AG10803 (cell line): ENCODE data around the gene DNAI4.

ENCODE experiments used
- DNase-seq: peaks from one replicate; pipeline ENCODE4 v3.0.0; 2010; ENCODE audit warnings: low read depth
- H3K4me3 ChIP-seq: 2 replicates; pipeline ENCODE4 v1.5.1; 2011; ENCODE audit warnings: mild to moderate bottlenecking, low read length, control low read depth
- TF ChIP-seq, protein P1 (sequence below): conservative IDR thresholded peaks from 2 replicates; pipeline ENCODE4 v1.5.1; 2011; ENCODE audit warnings: mild to moderate bottlenecking, low read length, control low read depth, inconsistent platforms

Gene DNAI4

DNA sequence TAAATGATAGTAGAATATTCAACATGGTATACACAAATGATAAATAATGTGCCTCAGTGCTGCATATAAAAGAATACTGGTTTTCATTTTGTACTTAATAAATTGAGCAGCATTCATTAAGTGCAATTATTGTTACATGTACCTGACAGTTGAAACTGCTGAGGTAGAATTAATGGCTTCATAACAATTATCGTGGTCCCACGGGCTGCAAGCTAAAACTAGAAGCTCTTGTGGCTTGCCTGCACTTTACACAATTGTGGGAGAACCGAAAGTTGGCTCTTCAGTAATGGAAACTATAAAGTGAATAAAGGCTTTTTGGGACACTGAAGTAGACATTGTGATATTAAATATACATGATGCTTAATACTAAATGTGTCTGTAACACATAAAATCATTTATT is 146.8 kb downstream of the DNAI4 start:
- DNase-seq = no peak
- TF ChIP-seq, protein P1, sequence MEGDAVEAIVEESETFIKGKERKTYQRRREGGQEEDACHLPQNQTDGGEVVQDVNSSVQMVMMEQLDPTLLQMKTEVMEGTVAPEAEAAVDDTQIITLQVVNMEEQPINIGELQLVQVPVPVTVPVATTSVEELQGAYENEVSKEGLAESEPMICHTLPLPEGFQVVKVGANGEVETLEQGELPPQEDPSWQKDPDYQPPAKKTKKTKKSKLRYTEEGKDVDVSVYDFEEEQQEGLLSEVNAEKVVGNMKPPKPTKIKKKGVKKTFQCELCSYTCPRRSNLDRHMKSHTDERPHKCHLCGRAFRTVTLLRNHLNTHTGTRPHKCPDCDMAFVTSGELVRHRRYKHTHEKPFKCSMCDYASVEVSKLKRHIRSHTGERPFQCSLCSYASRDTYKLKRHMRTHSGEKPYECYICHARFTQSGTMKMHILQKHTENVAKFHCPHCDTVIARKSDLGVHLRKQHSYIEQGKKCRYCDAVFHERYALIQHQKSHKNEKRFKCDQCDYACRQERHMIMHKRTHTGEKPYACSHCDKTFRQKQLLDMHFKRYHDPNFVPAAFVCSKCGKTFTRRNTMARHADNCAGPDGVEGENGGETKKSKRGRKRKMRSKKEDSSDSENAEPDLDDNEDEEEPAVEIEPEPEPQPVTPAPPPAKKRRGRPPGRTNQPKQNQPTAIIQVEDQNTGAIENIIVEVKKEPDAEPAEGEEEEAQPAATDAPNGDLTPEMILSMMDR = no peak
- H3K4me3 ChIP-seq = no peak overlapping the region

DNA sequence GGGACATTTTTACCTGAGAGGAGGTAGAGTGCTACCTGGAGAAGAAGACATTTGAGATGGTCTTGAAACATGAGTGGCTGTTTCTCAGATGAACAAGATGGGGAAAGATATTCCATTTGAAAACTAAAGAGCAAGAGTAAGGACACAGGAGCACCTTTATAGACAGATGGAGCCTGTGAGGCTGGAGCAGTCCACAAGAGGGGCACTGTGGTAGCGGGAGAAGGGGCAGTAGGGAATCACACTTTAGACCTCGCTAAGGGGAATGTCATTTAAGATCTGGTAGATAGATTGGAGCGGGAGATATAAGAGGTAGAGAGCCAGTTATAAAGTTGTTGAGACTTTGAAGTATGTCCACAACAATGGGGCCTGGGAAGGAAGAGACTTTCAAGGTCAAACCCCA is 149.0 kb downstream of the DNAI4 start:
- no peak overlapping the region for H3K4me3 ChIP-seq
- TF ChIP-seq, protein P1 = no peak
- no peak for DNase-seq

DNA sequence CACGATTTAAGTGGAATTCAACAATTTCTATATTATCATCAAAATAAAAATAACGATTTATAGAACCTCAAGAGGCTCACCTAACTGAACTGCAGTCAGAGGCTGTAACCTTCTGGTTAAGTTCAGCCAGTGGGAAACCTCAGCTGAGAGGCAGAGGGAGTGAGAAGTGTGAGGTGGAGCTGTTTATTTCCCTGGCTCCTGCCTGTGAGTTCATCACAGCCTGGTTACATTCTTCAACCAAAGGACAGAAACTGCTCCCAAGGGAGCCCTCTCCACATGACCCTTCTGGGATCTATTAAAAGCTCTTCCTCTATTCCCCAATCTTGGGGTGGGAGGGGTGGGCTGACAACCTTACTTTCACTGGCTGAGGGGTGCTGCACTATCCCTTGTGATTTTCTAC is 150.2 kb downstream of the DNAI4 start:
- no peak for DNase-seq
- TF ChIP-seq, protein P1 = no peak
- H3K4me3 ChIP-seq = no peak overlapping the region

DNA sequence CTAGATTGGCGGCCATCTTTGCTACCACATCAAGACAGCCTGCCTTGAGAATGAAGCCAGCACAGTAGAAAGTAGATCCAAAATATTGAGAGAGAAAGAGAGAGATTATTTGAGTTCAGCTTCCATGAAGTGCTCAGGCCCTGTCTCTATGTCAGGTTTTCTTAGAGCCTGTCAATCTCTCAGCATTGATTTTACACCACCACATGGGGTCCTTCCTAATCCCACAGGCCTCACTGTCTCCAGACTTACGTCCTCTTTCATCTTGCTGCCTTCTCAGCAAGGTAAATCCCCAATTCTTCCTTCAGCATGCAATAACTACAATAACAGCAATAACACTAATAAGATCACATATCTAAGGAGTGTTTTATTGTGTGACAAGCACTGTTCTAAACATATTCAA is 151.4 kb downstream of the DNAI4 start:
- DNase-seq = no peak

DNA sequence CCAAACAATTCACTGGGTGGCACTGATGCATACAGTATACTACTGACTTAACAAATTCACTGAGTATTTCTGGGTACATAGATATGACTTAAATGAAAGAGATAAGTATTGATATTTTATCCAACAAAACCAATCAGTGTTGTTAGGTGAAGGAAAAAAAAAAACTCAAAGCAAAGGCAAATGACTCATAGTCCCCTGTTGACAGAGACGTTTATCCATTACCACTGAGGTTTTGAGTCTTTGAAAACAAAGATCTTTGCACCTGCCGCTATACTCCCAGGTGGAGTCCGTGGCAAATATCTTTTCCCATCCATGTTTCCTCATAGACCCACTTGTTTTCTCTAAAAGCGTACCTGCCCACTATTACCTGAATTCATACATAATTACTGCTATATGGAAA is 154.0 kb downstream of the DNAI4 start:
- no peak for DNase-seq
- TF ChIP-seq, protein P1 = no peak
- H3K4me3 ChIP-seq = no peak overlapping the region

More for the DNA sequence above, 151.4 kb downstream of the DNAI4 start:
- TF ChIP-seq, protein P1 = no peak
- H3K4me3 ChIP-seq = no peak overlapping the region

DNA sequence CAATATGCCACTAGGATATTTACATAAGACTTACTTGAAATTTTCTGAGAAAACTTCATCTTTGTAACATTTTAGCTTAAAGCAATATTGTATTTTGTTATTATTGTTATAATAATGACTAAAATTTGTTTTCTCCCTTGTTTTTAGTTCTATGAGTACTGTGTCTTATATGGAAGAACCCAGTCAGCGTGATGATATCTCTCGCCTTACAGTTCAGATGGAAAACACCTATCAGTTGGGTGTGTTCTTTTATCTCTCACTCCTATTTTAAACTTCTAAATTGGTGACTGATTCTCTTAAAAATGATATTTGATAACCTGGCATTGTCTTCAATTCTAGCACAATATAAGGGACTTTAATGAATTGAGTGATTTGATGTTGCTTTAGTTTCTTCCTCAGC is 154.4 kb downstream of the DNAI4 start:
- H3K4me3 ChIP-seq = no peak overlapping the region
- TF ChIP-seq, protein P1 = no peak
- DNase-seq = no peak

DNA sequence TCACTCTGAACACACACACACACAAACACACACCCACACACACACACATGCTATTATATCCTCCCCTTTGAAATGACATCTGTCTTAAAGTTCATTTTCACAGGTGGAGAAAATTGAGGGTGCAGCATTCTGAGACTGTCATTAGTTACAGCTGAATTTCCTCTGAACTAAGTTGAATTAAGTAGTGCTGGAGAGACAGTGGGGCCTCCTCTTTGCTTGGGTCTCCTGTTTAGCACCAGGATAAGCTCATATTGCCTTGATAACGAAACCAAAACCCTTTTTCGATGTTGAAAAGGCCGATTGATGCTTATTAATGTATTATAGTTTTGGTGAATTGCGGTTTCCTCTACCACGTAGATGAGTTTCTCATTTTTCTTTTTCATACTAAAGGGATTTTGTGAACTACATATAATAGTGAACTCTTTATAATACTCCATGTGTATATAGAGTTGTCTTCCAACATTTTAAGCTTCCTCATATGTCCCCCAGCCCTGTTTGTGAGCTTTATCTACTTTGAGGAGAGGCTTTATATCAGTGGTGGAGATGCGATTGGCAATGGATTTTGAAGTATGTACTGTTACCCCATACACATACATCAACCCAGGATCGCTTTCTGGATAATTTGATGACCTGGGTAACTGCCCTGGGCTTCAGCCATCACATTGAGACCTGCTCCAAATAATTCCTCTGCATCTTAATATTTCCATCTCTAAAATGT is 155.0 kb downstream of the DNAI4 start:
- TF ChIP-seq, protein P1 = no peak
- DNase-seq = no peak
- H3K4me3 ChIP-seq = no peak overlapping the region
